HG02973 (cell line): ENCODE data around the gene LAYN.
A peak's percentile ranks its signal among the peaks of the same experiment; 100 is the strongest.

ENCODE experiments used
- ATAC-seq: cut with Tn5 transposase; IDR thresholded peaks from one replicate; pipeline ENCODE4 v1.9.1; 2021; ENCODE audit warnings: moderate library complexity; ENCODE audit not compliant: unreplicated experiment

Gene LAYN

GRCh38 chr11:111591187-111591960 lies 50.9 kb downstream of the LAYN start:
- no peak for ATAC-seq

- ATAC-seq, result no peak
Measured at GRCh38 chr11:111592491-111592890, 52.0 kb downstream of the LAYN start.

- ATAC-seq, result no peak
Measured at GRCh38 chr11:111596319-111596718, 55.8 kb downstream of the LAYN start.

GRCh38 chr11:111598148-111598547 lies 57.6 kb downstream of the LAYN start:
- no peak for ATAC-seq

GRCh38 chr11:111598559-111598958 lies 58.0 kb downstream of the LAYN start:
- ATAC-seq, result no peak

DNA sequence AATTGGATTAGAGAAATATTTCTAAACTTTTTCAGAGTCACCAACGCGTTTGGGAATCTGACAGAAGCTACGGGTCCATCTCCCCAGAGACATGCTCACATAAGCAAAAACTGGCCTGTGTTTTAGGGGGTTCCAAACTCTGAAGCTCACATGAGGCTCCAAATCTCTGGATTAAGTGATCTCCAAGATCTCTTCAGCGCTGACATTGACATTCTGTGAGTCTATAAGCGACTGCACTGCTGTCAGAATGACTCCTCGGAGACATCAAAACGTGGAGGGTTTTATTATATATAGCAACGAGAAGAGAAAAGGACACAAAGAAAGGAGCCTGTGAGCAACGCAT lies 61.1 kb downstream of the LAYN start:
- no peak for ATAC-seq

DNA sequence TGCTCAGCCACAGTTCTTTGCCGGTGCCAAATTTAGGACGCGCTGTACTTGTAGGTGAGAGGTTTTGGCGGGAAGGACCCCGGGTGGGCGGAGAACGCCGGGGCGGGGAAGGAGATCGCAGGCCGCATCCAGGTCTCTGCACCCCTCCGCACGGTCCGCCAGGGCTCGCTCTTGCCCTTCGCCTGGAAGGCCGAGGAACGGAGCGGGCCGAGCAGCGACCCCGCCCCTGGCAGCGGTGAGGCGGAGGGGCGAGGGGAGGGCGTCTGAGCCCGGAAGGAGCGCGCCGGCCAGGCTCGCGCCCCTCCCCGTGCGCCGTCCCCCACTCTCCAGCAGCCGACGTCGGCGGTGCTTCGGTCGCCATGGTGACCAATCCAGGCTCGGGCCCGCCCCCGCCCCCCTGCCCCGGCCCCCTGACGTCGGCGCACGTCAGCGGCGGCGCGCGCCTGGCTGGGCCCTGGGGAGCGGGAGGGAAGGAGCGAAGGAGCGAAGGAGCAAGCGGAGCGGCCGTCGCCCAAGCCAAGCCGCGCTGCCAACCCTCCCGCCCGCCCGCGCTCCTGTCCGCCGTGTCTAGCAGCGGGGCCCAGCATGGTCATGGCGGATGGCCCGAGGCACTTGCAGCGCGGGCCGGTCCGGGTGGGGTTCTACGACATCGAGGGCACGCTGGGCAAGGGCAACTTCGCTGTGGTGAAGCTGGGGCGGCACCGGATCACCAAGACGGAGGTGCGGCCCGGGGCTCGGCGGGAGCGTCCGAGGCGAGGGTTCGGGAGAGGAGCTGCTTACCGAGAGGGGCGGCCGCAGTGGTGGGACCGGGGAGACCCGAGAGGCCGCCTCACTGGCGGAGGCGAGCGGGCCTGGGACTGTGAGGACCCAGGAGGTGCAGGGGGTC lies 61.7 kb downstream of the LAYN start, which contains the start of gene SIK2:
Gene SIK2 (plus strand): TSS at position 471 of the 886 bp plus-strand sequence. CDS start 115 bp downstream, at position 586.
- ATAC-seq, result peak; percentile 83

DNA sequence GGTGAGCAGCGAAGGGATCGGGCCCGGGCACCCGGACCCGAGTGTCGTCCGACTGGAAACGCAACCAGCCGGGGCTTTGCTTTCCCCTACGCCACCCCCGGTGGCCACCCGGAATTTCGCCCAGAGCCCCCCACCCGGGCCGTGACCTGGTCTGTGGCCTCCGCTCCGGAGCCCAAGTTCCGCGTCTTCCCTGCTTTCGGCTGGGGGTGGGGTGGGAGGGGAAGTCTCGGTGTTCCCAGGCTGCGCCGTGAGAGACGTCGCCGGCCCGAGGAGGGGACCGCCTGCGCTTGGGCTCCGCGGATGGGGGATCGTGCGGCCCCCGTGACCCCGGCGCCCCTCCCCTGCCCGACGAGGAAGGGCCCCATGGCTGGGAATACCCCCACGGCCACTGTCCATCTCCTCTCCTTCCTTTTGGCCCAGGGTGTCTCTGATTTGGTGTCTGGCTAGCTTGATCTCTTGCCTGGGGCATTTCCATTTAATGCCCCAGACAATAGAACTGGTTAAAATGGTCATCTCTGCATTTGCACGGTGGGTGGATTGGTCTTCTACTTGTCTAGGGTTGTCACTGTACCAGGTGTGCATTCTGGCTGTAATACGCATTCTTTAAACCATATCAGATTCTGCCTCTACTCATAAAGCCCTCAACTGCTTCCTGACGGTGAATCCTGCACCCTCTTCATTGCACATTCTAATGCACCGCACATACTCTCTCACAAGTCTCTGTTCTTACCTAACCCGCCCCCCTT lies 62.5 kb downstream of the LAYN start:
- no peak for ATAC-seq

GRCh38 chr11:111603611-111604130 lies 63.2 kb downstream of the LAYN start:
- no peak for ATAC-seq

DNA sequence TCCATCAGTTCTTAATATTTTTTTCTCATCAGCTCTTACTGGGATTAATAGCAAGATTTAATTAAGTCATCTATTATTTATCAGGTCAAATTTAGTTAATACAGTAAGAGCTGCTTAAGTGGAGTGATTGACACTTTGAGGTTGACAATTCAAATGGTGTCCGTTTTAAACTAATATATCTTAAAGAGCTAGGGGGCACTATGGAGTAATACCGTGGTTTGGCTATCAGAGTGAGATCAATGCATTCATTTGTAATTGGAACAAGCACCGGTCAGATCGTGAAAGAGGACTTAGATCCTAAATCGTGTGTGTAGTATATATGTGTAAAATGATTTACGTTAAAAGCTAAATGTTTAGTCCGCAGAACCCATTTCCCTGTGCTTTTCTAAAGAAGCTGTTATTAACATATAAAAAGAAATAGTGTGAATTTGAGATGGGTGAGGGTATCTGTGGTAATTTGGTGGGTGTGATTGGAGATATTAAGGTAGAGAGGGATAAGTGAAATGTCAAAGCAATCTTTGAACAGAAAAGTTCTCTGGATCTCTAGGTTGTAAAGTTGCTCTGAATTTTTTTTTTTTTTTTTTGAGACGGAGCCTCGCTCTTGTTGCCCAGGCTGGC lies 64.0 kb downstream of the LAYN start:
- no peak for ATAC-seq

GRCh38 chr11:111605681-111606080 lies 65.2 kb downstream of the LAYN start:
- ATAC-seq, result no peak

GRCh38 chr11:111606986-111607385 lies 66.5 kb downstream of the LAYN start:
- no peak for ATAC-seq

DNA sequence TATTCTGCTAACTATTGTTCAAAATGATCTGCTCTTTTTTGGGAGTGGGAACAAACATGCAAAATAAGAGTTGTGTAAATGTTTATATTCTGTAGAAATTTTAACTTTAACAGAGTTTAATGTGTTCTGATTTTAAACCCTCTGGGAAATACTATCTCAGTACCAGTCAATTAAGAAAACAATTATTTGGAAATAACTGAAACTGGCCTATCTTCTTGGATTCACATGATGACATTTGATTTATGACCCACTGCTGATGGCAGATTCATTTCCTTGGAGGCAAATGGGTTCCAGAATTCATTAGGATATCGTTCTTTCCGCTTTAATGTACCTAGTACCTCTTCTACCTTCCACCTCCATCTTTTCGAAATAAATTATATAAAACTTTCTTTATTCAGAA lies 67.2 kb downstream of the LAYN start:
- ATAC-seq, result no peak
